CD4-positive, alpha-beta T cell treated with Interleukin-6 at 100 ng/mL for 8 hours (primary cell): ENCODE results near the gene SOS1.
"Not testable (repeated sequence)": the region's sequence is repeated elsewhere in the genome, so short reads cannot be mapped to it uniquely, and the experiment has no call there.

Source experiments
- DNase-seq: peaks from one replicate; pipeline ENCODE4 v3.0.0-alpha.2; 2020; ENCODE audit warnings: mixed read lengths, low spot score

The SOS1 gene

GRCh38 chr2:39138837-39139211, 18.0 kb upstream of the SOS1 start:
- DNase-seq: no peak

DNA sequence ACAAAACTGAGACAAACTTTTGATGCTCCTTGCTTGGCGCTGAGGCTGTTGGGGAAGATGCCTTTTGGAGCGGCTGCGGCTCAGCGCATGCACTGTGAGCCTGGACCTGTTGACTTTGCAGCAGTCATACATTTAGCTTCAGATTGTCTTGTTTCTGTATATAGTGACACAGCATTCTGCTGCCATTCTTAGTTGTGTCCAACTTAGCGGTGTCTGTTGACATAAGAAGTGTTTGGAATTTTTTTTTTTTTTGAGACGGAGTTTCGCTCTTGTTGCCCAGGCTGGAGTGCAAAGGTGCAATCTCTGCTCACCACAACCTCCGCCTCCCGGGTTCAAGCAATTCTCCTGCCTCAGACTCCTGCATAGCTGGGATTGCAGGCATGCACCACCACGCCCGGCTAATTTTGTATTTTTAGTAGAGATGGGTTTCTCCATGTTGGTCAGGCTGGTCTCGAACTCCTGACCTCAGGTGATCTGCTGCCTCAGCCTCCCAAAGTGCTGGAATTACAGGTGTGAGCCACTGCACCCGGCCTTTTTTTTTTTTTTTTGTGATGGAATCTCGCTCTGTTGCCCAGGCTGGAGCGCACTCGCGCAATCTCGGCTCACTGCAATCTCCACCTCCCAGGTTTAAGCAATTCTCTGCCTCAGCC, 17.5 kb upstream of the SOS1 start:
- DNase-seq: not testable (repeated sequence)

DNA sequence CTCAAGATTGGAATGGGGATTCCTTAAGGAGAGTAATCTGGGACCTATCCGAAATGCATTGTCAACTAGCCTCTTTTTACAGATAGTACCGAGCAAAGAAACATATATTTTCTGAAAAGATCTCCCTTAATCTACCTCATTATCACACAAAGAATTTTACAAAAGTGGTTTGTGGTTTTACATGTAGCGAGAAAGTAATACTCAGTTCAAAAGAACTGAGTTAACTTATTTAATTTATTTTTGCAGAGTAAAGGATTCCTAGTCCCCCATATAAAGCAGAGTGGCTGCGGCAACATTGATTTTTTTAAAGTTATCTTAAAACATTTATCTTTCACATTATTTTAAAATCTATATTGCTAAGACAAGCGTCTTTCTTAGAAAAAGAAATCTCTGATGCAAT, 15.9 kb upstream of the SOS1 start:
- no peak for DNase-seq

- DNase-seq: peak; percentile 27
Measured at GRCh38 chr2:39135690-39136259, 14.9 kb upstream of the SOS1 start.

DNA sequence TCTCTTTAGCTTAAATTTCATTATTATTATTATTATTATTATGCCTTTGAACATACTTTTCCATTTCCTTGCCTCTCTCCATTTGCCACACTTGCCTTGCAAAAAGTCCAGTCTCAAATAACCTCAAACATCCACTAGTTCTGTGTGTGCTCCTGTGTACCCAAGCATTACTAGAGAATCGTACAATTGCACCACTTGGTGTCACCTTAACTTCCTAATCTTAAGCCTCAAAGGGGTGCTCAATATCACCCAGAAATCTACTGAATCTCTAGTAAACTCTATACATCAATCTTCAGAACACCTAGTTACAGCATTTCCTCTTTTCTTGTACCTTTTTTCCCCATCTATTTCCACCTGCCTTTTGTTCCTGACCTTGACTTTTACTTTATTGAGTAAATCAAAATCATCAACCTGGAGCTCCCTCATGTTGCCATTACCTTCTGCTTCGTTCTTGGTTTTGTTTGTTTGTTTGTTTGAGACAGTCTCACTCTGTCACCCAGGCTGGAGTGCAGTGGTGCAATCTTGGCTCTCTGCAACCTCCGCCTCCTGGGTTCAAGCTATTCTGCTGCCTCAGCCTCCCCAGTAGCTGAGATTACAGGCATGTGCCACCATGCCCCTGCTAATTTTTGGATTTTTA, 12.5 kb upstream of the SOS1 start:
- DNase-seq: no peak

- DNase-seq: peak; percentile 77
Measured at GRCh38 chr2:39128919-39129391, 8.1 kb upstream of the SOS1 start.

DNA sequence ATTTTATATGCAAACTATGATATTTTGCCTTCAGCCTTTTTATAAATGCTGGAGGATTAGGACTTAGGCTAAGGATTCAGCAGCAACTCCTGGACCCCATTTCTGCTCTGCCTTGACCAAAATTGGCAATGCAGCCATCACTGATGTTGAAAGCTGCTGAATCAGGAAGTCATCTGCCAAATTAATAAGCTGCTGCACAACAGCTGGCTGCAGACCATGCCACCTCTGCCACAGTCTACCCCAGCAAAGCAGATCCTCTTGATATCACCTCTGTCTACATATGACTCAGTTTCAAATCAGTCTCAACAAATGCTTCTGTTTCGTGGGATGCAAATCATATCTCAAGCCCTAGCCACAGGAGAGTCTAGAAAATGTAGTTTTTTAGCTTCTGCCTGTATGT, 7.1 kb upstream of the SOS1 start:
- DNase-seq: peak; percentile 74

DNA sequence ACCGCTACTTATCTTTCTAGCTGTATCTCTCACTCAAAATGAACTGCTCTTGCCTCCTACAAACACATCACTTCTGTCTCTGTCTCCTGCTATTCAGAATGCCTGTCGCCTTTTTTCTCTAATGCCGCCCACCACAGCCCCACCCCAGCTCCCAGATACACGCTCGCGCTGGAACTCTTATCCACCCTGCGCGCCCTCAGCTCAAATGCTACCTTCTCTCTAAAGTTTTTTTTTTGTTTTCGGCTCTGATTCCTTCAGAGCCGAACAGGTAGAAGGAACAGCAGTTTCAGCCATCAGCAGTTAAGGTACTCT, 3.9 kb upstream of the SOS1 start:
- peak; percentile 24 for DNase-seq

DNA sequence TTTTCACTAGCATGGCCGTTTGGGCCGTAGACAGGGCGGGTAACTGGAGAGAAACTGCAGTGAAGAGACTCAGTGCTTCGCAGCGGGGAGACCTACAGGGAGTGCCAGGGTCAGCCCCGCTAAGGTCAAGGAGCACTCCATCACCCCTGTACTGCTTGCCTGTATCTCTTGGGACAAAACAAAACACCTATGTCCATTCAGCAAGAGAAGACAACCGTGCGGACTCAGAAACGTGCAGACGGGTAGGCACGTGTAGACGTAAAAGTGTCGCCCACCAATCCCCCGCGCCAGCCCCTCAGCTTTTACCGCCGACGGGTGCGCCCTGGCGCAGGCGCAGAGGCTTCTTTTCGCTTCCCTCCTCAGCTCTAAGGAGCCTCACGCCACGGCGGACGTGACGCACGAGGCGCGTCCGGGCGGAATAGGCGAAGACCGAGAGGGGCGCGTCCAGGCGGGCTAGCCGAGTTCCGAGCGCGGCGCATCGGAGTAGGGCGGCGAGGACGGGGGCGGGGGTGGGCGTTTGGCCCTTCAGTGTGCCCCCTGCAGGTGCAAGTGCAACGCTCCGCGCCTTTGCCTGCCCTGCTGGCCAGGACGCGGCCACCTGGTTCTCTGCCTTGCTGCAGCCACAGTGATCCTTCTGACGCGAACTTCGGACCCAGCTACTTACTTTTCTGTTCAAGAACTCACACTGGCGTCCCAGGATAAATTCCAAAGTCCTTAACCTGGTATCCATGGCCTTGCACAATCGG, 3.3 kb upstream of the SOS1 start:
- DNase-seq: peak; percentile 95

GRCh38 chr2:39123436-39123999, 2.7 kb upstream of the SOS1 start:
- no peak for DNase-seq

- DNase-seq: peak; percentile 5
Measured at GRCh38 chr2:39121523-39122063, 742 bp upstream of the SOS1 start.

DNA sequence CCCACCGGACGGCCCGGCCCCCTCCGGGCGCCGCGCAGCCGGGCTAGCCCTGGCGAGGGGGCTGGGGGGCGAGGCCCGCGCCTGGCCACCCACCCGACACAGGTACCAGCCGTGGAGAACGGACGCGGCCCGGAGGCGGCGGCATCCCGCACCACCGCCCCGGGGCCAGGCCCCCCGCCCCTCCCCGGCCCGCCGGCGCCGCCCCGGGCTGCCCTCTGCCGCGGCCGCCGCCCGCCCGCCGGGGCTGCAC, 405 bp downstream of the SOS1 start:
- DNase-seq: no peak

- DNase-seq: peak; percentile 57
Measured at GRCh38 chr2:39119732-39120520, 925 bp downstream of the SOS1 start.

DNA sequence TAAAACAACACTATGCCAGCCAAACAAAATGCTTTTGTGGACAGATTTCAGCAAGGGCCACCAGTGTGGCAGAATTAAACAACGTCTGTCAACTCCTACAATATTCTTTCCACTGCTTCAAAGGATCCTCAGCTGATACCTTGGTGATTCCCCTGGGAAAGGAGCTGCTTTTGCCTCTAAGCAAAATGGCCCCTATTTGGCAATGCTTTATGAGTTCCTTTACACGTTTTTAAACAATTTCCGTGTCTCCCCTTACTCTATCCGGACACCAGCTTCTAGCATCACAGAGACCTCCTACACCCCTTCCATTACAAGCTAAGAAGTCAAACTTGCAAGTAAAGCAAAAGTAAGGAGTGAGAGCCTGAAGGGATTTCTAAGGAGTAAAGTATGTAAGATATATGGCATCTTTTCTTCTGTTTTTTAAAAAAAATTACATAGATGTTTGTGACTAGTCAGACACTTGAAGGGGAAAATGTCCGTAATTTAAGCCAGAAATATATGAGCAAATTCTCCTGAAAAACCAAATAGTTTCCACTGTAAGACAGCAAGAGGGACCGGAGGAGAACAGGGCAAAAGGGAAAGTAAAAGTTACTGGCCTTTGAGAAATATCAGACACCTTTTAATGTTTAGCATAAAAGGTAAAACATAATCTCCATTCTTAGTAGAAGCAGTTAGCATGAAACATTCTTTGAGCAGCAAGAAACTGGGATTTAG, 1.9 kb downstream of the SOS1 start:
- DNase-seq: no peak

DNA sequence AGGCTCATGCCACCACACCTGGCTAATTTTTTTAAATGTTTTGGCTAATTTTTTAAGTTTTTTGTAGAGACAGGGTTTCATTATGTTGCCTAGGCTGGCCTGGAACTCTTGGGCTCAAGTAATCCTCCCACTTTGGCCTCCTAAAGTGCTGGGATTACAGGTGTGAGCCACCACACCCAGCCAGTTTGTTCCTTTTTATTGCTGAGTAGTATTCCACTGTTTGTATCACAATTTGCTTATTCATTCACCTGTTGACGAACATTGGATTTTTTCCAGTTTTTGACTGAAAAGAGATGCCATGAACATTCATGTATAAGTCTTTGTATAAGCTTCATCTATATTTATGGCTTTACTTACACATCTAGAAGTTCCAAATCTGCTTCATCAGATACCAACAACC, 5.3 kb downstream of the SOS1 start:
- DNase-seq: no peak

DNA sequence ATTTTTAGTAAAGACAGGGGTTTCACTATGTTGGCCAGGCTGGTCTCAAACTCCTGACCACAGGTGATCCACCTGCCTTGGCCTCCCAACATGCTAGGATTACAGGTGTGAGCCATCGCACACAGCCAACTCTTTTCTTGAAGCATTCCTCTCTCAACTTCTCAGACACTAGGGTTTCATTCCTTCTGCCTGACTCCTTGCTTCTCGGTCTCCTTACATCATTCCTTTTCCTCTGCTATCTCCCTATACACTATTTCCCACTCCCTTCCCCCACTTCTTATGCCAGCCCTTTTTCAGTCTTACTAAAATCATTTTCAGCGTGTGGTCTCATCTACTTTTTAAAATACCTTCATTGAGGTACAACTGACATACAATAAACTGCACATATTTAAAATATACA, 6.1 kb downstream of the SOS1 start:
- no peak for DNase-seq

- no peak for DNase-seq
Measured at GRCh38 chr2:39109537-39109936, 11.3 kb downstream of the SOS1 start.

GRCh38 chr2:39108377-39108776, 12.5 kb downstream of the SOS1 start:
- DNase-seq: no peak

- no peak for DNase-seq
Measured at GRCh38 chr2:39107724-39108273, 13.1 kb downstream of the SOS1 start.

- DNase-seq: no peak
Measured at GRCh38 chr2:39107156-39107555, 13.7 kb downstream of the SOS1 start.
